ENCODE results near the gene DHRS4L2.
"Not testable (repeated sequence)": the region's sequence is repeated elsewhere in the genome, so short reads cannot be mapped to it uniquely, and the experiment has no call there.

DHRS4L2 gene

DNA sequence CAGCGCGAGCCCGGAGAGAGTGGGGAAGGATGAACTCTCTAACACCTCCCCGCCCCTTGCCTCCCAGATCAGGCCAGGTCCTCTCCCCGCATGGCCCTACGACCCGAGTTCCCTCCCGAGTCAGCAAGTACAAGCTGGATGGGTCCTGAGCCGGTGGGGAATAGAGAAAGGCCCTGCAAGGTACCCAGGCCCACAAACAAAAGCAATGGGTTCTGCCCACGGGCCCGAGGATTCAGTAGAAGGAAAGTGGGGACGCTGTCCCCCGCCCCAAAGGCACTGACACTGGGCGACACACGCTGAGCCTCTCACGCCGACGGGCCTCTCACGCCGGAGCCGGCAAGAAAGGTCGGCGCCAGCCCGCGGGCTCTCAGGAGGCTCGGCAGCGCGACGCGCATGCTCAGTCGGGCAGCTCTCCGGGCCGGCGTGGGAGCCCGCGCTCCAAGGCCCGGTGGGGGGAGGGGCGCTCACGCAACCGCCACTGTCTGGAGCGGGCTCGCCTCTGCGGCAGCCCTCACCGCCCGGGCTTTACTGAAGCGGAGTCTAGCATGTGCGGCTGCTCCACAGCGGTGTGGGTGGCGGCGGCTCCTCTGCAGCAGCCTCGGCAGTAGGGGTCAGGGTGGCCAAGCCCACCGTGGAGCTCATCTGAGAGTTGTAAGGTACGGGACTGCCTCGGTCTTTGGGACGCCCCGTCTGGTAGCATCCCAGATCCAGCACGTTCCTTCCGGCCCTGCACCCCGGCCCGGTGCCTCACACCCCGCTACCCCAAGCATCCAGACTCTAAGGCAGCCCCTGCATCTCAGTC is 19.0 kb upstream of the DHRS4L2 start:
- DNase-seq (ENCODE audit: insufficient read length, low spot score); FAIRE-seq: not testable (repeated sequence)

DNA sequence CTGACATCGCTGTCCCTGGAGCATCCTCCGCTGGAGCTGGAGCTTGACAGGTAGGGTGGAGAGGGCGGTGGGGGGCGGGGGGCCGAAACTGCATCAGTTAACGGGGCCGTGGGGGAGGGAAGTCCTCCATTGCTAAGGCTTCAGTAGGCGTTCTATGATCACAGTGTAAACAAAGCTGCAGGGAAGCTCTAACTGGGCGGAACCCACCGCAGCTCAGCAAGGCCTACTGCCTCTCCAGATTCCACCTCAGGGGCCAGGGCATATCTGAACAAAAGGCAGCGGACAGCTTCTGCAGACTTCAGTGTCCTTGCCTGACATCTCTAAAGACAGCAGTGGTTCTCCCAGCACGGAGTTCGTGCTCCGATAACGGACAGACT is 18.5 kb upstream of the DHRS4L2 start:
- DNase-seq (ENCODE audit: insufficient read length, low spot score), result not testable (repeated sequence)

DNA sequence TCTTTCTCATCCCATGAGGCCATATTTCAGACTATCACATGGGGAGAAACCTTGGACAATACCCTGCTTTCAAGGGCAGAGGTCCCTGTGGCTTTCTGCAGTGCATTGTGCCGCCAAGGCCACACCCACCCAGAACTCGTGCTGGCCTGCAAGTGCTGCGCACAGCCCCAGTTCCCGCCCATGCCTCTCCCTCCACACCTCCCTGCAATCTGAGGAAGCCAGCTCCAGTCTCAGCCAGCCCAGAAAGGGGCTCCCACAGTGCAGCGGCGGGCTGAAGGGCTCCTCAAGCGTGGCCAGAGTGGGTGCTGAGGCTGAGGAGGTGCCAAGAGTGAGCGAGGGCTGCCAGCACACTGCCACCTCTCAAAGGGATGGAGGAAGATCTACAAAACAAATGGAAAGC is 15.6 kb upstream of the DHRS4L2 start:
- not testable (repeated sequence) for FAIRE-seq; DNase-seq (ENCODE audit: insufficient read length, low spot score)

More for the DNA sequence above, 18.5 kb upstream of the DHRS4L2 start:
- FAIRE-seq, result not testable (repeated sequence)

DNA sequence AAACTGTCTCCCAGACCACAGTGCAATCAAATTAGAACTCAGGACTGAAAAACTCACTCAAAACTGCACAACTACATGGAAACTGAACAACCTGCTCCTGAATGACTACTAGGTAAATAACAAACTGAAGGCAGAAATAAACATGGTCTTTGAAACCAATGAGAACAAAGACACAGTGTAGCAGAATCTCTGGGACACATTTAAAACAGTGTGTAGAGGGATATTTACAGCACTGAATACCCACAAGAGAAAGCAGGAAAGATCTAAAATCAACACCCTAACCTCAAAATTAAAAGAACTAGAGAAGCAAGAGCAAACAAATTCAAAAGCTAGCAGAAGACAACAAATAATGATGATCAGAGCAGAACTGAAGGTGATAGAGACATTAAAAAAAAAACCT is 14.7 kb upstream of the DHRS4L2 start:
- not testable (repeated sequence) for FAIRE-seq; DNase-seq (ENCODE audit: insufficient read length, low spot score)

DNA sequence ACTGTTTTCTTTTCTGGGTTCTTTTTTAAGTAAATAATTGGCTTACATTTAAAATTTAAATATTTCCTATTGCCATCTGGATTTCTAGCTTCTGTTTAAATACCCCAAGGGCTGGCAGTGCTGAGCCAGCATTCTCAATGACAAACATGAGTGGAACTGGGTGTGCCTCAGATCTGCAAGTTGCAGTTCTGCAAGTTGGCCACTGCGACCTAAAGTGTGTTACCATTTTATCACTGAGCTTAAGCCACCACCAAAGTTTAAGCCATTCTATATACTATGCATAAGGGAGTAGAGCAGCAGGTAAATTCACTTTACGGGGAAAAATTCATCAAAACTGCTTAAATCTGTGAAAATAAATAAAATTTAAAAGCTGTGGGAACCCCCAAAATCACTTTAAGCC is 11.5 kb upstream of the DHRS4L2 start:
- peak; percentile 75 for FAIRE-seq
- not testable (repeated sequence) for DNase-seq (ENCODE audit: insufficient read length, low spot score)

DNA sequence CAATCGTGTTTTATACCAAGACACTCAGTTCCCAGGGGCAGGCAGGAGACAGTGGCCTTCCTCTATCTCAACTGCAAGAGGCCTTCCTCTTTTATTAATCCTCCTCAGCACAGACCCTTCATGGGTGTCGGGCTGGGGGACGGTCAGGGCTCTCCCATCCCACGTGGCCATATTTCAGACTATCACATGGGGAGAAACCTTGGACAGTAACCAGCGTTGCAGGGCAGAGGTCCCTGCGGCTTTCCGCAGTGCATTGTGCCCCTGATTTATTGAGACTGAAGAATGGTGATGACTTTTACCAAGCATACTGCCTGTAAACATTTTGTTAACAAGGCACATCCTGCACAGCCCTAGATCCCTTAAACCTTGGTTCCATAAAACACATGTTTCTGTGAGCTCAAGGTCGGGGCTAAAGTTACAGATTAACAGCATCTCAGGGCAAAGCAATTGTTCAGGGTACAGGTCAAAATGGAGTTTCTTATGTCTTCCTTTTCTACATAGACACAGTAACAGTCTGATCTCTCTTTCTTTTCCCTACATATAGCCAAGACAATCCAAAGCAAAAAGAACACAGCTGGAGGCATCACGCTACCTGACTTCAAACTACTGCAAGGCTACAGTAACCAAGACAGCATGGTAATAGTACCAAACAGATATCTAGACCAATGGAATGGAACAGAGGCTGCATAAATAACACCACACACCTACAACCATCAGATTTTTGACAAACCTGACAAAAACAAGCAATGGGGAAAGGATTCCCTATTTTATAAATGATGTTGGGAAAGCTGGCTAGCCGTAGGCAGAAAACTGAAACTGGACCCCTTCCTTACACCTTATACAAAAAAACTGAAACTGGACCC is 6.5 kb upstream of the DHRS4L2 start:
- not testable (repeated sequence) for DNase-seq (ENCODE audit: insufficient read length, low spot score); FAIRE-seq

DNA sequence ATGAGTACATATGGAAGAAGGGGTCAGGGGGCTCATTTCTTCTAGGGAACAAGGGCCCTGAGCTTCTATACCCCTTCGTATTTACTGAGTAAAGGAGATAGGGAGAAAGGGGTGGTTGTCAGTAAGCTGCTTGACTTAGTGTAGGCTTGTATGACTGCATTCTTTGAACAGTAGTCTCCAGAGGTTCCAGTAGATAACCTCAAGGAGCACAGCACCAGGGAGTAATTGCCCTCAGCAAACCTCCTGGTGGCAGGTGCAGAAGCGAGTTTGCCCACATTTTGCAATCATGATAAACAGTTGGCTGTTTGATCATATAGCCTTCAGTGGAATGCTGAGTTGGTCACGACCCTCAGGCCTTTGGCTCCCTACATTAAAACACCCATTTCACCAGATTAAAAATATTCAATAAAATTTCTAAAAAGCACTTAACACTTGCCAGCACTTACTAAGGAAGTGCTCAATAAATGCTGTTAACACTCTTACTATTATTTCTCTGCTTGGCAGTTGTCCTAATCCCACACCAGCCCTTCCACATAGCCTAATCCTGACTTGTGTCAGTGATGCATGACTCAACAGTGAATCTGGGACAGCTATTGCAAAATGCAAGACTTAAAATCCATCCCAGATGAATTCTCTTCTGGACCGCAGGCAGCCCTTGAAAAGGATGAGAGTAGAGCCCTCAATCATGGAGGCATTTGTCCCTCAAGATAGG is 3.7 kb upstream of the DHRS4L2 start:
- FAIRE-seq (no peak), DNase-seq (ENCODE audit: insufficient read length, low spot score) (no peak)
- TF ChIP-seq POLR2A (IDR thresholded peaks at IDR 0.05; ENCODE audit: low read depth, low read length), result no peak

DNA sequence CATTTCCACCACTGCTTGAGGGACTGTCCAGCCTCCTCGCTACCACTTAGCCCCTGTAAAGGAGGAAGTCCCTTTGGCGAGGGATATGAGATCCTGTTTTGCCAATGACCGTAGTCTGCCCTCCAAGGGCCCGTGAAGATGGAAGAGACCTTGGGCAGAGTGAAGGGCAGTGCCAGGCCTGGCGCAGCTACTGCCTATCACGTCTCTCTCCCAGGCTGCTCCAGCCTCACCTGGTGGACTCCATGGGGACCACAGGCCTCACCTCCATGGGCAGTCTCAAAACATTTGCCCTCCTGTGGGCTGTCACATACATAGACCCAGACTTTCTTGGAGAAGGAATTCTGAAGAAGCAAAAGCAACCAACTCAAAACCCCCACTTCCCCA is 514 bp upstream of the DHRS4L2 start:
- not testable (repeated sequence) for DNase-seq (ENCODE audit: insufficient read length, low spot score); FAIRE-seq

DNA sequence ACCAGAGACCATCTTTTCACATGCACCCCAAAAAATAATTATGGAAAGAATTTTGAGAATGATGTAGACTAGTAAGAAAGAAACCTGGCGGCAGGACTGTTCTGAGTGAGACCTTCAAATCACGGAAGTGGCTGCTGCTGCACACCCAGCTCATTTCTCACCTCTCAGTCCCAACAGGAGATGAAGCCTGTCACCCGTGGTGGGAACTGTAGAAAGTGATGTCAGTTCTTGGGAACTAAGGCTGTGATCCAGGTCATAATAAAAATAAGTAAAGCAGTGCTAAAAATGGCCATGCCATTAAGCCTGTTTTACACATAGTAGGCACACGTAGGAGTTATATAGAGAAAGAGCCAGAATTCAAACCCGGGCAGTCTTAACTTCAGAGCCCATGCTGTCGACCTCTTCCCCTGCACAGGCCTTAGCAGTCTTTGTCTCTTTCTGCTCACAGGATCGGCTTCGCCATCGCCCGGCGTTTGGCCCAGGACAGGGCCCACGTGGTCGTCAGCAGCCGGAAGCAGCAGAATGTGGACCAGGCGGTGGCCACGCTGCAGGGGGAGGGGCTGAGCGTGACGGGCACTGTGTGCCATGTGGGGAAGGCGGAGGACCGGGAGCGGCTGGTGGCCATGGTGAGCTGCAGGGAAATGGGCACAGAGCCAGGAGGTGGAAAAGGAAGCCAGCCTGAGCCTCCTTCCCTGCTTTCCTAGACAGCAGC is 1.2 kb downstream of the DHRS4L2 start:
- DNase-seq (ENCODE audit: insufficient read length, low spot score); FAIRE-seq: not testable (repeated sequence)

DNA sequence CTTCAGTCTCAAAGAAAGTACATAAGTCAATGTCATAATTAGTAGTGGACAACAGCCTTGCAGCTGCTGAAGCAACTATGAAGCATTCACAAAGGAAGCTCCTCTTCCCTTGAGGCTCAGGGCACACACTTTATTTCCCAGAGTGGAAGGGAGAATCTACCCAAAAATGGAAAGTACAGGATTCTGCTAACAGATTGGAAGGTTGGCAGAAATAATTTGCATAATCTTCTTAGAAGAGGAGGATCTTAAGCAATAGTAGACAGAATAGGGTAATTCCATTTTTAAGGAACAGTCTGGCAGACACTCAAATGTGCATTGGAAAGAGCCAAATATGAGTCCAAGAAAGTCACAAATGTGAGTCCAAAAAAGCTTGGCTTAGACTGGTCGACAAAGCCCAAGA is 2.2 kb downstream of the DHRS4L2 start:
- not testable (repeated sequence) for FAIRE-seq; DNase-seq (ENCODE audit: insufficient read length, low spot score)

DNA sequence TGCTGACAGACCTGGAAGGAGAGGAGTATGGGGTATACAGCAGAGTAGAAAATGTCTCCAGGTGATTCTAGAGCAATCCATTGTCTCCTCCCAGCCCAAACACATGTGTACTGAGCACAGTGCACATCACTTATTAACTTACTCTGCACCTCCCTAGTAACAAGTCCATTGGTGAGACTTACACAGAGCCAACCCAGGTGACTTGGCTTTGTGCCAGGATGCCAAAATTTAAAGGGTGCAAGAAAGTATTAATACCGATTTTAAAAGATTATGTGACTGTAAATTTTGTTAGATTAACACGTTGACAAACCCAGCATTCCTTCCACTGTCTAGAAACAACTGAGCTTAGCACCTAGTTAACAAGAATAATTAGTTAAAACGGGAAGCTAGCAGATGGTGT is 4.3 kb downstream of the DHRS4L2 start:
- not testable (repeated sequence) for DNase-seq (ENCODE audit: insufficient read length, low spot score); FAIRE-seq

DNA sequence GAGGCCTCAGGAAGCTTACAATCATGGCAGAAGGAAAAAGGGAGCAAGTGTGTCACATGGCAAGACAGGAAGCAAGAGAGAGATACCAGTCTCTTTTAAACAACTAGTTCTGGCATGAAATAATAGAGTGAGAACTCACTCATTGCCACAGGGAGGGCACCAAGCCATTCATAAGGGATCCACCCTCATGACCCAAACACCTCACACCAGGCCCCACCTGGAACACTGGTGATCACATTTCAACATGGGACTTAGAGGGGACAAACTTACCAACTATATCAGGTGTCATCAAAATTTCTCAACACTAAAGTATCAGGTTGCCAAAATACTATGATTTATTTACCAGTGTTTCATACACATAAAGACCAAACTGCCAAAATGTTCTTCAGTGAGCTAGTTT is 7.3 kb downstream of the DHRS4L2 start:
- not testable (repeated sequence) for DNase-seq (ENCODE audit: insufficient read length, low spot score); FAIRE-seq

DNA sequence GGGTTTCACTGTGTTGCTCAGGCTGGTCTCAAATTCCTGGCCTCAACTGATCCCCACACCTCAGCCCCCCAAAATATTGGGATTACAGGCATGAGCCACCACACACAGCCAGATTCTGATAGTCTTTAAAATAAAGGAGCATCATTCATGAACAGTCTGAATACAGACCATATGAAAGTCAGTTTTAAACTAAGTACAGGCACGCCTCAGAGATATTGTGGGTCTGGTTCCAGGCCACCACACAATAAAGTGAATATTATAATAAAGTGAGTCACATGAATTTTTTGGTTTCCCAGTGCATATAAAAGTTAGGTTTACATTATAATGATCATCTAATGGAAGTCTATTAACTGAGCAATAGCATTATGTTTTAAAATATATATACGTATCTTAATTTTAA is 8.1 kb downstream of the DHRS4L2 start:
- not testable (repeated sequence) for FAIRE-seq; DNase-seq (ENCODE audit: insufficient read length, low spot score)

DNA sequence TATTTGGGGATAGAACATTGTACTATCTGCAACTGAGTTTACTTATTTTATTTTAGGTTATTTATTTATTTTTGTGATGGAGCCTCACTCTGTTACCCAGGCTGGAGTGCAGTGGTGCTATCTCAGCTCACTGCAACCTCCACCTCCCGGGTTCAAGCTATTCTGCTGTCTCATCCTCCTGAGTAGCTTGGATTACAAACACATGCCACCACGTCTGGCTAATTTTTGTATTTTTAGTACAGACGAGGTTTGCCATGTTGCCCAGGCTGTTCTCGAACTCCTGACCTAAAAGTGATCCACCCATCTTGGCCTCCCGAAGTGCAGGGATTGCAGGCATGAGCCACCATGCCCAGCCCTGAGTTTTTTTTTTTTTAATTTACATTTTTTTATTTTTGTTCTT is 10.9 kb downstream of the DHRS4L2 start:
- not testable (repeated sequence) for DNase-seq (ENCODE audit: insufficient read length, low spot score); FAIRE-seq

DNA sequence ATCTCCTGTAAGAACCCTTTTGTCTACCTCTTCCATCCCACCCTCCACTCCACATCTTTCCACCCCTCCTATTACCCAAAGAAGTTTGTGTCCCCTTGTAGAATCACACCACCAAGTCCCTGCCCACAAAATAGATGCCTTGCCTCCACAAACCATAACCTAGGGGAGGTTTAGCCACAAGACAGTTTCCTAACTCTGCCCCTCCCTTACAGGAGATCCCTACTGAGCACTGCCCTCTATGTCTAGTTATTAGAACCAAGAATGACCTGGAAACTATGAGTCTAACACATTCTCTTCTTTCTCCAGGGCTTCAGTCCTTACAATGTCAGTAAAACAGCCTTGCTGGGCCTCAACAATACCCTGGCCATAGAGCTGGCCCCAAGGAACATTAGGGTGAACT is 12.3 kb downstream of the DHRS4L2 start:
- not testable (repeated sequence) for FAIRE-seq; DNase-seq (ENCODE audit: insufficient read length, low spot score)

DNA sequence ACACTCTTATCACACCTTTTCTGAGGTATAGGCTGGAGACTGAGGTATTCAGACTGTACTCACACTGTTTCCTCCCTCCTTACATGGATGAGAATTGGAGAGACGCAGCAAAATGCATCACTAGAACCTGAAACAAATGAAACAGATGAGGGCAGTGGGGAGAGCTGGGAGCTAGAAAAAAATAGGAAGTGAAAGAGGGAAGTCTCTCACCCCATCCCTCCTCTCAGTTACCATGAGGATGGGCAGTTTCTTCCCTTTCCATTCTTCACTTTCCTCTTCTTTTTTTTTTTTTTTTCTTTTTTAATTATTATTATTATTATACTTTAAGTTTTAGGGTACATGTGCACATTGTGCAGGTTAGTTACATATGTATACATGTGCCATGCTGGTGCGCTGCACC is 12.9 kb downstream of the DHRS4L2 start:
- FAIRE-seq, result not testable (repeated sequence)

DNA sequence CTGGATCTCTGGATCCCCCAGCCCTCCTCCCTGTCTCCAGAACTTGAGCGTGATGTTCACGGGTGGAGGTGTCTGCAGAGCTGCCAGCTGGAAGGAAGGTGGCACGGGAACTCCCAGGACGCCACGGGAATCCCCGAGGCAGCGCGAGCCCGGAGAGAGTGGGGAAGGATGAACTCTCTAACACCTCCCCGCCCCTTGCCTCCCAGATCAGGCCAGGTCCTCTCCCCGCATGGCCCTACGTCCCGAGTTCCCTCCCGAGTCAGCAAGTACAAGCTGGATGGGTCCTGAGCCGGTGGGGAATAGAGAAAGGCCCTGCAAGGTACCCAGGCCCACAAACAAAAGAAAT is 17.7 kb downstream of the DHRS4L2 start:
- not testable (repeated sequence) for FAIRE-seq; DNase-seq (ENCODE audit: insufficient read length, low spot score)

More for the DNA sequence above, 12.9 kb downstream of the DHRS4L2 start:
- DNase-seq (ENCODE audit: insufficient read length, low spot score), result not testable (repeated sequence)

DNA sequence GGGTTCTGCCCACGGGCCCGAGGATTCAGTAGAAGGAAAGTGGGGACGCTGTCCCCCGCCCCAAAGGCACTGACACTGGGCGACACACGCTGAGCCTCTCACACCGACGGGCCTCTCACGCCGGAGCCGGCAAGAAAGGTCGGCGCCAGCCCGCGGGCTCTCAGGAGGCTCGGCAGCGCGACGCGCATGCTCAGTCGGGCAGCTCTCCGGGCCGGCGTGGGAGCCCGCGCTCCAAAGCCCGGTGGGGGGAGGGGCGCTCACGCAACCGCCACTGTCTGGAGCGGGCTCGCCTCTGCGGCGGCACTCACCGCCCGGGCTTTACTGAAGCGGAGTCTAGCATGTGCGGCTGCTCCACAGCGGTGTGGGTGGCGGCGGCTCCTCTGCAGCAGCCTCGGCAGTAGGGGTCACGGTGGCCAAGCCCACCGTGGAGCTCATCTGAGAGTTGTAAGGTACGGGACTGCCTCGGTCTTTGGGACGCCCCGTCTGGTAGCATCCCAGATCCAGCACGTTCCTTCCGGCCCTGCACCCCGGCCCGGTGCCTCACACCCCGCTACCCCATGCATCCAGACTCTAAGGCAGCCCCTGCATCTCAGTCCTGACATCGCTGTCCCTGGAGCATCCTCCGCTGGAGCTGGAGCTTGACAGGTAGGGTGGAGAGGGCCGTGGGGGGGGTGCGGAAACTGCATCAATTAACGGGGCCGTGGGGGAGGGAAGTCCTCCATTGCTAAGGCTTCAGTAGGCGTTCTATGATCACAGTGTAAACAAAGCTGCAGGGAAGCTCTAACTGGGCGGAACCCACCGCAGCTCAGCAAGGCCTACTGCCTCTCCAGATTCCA is 18.3 kb downstream of the DHRS4L2 start:
- FAIRE-seq; DNase-seq (ENCODE audit: insufficient read length, low spot score): not testable (repeated sequence)

All from H54 (cell line).